CD4-positive, alpha-beta T cell treated with Interleukin-2 at 100 ng/mL for 4 hours (primary cell): ENCODE measurements around the gene NFKBIA.
"Not testable (repeated sequence)": the region's sequence is repeated elsewhere in the genome, so short reads cannot be mapped to it uniquely, and the experiment has no call there.

Experiments
- DNase-seq: peaks from one replicate; pipeline ENCODE4 v3.0.0-alpha.2; 2020; ENCODE audit warnings: low spot score

The NFKBIA gene, protein sequence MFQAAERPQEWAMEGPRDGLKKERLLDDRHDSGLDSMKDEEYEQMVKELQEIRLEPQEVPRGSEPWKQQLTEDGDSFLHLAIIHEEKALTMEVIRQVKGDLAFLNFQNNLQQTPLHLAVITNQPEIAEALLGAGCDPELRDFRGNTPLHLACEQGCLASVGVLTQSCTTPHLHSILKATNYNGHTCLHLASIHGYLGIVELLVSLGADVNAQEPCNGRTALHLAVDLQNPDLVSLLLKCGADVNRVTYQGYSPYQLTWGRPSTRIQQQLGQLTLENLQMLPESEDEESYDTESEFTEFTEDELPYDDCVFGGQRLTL

DNA sequence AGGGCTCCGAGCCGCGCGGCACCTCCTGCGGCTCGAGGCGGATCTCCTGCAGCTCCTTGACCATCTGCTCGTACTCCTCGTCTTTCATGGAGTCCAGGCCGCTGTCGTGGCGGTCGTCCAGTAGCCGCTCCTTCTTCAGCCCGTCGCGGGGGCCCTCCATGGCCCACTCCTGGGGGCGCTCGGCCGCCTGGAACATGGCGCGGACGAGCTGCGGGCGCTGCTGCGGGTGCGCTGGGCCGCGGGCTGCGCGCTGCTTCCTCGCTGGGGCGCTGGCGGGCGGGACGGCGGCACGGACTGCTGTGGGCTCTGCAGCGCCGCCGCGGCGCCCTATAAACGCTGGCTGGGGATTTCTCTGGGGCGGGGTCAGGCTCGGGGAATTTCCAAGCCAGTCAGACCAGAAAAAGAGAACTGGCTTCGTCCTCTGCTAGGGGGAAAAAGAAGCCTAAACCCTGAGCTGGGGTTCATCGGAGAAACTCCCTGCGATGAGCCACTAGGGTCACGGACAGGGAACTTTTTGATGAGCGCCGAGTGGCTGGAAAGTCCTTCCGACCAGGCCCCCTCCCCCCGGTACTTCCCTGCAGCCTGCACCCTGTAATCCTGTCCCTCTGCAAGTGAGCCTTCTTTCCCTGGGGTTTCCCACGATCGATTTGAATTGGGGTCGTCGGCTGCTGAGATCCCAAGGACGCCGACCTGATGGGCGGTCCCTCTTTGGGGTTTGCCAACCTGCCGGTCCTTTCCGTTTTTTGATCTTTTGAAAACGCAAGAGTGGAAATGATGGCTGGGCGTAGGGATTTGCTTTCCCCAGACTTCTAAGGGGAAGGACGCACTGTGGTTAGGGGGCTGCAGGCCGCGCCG, at the start of gene NFKBIA:
Gene NFKBIA (minus strand): TSS at position 301 of the 855 bp plus-strand sequence. CDS start 105 bp downstream, at position 196.
- DNase-seq, result peak; percentile 97

DNA sequence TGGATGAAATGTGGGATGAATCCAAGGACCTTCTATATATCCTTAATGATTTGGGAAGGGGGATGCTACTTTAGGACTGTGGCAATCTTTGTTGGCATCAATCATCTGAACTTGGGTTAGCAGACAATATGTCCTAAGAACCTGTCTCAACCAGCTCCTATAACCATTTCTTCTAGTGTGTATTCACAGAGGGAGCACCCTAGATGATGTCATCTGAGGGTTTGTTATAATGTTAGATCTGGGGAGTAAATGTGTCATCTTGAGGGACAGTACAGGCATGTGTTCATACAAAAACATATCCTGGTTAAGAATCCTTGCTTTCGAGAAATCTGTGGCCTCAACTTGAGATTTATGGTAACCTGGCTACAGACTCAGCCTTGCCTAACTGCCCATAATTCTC, 41.9 kb upstream of the NFKBIA start:
- DNase-seq, result no peak

DNA sequence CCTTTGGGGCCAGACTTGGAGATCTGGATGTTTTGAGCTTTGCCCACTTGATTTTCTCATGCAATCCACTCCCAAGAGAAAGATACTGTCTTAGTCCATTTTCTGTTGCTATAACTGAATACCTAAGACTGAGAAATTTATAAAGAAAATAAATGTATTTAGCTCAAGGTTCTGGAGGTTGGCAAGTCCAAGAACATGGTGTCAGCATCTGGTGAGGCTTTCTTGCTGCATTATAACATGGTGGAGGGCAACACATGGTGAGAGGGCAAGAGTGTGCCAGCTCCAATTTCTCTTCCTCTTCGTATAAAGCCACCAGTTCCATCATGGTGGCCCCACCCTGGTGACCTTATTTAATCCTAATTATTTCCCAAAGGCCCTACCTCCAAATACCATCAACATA, 39.6 kb upstream of the NFKBIA start:
- DNase-seq, result no peak

DNA sequence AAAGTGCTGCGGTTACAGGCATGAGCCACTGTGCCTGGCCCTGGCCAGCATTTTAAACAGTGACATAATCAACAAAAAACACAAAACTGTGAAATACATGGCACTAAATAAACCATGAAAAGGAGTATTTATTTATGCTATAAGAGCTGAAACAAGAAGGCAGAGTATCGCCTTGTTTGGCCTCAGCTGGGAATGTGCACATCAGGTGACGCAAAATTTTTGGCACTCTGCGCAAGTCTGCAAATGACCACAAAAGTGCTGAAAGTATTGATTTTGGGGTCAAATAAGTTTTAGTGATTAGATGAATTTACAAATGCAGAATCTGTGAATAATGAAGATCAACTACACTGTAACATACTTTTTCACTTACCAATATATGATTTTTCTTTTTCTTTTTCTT, 36.6 kb upstream of the NFKBIA start:
- no peak for DNase-seq

DNA sequence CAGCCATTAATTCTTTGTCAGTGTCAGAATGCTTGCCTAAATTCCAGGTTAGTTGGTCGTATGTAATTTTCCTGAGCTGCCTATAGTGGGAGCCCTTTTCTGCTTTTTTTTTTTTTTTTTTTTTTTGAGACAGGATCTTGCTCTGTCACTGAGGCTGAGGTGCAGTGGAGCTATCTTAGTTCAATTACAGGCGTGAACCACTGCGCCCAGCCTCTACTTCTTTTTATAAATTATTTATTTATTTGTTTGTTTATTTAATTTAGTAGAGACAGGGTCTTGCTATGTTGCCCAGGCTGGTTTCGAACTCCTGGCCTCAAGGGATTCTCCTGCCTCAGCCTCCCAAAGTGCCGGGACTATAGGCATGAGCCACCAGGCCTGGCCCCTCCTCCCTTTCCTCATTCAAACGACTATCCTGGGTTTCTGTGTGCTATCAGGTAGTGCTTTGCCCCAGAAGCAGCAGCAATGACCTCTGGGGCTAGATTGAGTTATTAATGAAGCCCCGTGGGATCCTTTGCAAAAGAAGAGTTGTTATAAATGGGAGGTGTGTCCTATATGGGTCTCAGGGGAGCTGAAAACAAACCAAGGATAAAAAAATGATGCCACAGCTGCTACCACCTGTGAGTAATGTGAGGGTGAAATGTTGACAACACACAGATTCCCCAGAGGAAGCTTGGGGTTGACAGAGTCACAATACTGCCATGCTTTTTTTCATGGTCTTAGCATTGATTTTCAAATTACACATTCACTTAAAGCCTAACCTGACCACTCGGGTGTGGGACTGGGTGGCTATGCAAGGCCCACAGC, 34.6 kb upstream of the NFKBIA start:
- DNase-seq, result no peak

DNA sequence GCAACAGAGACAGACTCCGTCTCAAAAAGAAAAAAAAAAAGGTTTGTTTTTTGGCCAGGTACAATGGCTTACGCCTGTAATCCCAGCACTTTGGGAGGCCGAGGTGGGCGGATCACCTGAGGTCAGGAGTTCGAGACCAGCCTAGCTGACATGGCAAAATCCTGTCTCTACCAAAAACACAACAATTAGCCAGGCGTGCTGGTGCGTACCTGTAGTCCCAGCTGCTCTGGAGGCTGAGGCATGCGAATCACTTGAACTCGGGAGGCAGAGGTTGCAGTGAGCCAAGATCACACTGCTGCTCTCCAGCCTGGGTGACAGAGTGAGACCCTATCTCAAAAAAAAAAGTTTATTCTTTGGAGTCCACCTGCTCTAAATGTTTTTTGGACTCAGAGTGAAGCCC, 33.9 kb upstream of the NFKBIA start:
- DNase-seq, result not testable (repeated sequence)

DNA sequence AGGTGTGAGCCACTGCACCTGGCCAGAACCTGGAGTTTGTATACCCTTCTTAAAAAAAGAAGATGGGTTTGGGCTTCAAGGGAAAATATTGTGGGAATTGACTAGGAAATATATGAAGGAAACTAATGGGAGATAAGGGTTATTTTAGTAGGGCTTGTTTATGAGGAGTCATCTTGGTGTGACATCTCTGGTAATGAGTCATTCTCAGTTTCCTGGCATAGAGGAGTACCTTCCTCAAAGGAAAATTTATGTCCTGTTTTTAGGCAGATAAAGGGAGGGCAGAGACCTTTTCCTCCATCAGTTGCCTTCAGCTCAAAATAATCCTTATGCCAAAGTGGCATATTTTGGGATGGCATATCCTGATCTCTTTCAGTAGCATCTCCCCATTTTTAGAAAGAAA, 30.6 kb upstream of the NFKBIA start:
- no peak for DNase-seq

DNA sequence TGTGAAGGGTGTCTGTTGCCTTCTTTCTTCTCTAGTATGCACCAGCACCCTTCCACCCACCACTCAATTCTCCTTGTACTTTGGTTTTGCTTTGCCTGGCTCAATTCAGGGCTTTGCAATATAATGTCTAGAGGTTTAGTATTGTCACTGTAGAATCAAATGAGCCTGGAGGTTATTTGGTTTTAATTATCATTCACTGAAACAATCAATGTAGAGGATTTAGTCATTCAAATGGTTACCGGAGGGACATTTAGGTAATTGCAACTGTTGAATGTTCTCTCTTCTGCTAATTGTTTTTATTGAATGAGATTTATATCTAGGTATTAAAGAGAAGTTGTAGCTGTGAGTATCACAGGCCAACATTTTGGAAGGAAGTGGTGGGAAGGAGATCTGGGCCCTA, 29.3 kb upstream of the NFKBIA start:
- no peak for DNase-seq

DNA sequence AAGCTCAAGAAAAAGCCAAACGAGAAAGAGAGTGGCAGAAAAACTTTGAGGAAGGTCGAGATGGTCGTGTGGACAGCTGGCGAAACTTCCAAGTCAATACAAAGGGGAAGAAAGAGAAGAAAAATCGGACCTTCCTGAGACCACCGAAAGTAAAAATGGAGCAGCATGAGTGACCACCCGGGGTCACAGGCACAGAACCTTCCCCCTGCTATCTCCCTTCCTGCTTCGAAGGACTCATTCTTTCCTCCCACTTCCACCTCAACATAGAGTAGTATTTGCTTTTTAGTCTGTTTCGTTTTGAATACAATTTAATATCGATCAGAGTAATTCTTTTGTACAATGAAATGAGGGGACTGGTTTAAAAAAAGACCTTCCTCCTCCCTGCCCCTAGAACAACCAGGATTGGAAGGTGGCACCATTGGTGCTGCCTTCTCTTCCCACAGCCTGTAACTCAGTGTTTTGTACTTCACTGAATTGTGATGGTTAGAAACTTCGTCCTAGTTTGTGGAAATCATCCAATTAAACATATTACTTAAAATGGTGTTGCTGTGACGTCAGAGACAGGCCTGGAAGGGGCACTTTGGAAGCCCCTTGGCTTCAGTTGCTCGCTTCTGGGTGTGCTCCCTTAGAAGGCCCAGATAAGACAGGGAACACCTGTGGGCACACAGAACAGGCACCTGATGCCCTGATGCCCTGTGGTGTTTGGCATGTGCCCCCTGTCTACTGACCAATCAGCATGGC, 26.1 kb upstream of the NFKBIA start:
- DNase-seq, result no peak

DNA sequence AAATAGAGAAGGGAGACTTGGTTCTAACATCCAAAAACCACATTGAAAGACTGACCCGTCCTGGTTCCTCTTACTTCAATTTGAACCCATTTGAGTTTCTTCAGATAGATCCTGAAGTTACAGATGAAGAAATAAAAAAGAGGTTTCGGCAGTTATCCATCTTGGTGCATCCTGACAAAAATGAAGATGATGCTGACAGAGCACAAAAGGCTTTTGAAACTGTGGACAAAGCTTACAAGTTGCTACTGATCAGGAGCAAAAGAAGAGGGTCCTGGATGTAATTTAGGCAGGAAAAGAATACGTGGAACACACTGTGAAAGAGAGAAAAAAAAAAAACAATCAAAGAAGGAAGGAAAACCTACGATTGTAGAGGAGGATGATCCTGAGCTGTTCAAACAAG, 25.4 kb upstream of the NFKBIA start:
- DNase-seq, result no peak

DNA sequence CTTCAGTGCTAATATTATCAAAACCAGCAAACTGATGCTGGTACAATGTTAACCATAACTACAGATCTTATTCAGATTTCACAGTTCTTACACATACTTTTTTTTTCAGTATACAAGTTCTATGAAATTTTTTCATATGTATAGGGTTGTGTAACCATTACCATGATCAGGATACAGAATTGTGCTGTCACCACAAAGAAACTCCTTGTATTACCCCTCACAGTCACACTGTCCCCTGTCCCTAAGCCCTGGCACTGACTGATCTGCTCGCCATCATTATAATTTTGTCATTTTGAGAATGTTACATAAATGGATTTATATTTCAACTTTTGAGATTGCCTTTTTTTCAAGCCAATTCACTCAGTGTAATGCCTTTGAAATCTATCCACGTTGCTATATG, 21.3 kb upstream of the NFKBIA start:
- DNase-seq, result no peak

DNA sequence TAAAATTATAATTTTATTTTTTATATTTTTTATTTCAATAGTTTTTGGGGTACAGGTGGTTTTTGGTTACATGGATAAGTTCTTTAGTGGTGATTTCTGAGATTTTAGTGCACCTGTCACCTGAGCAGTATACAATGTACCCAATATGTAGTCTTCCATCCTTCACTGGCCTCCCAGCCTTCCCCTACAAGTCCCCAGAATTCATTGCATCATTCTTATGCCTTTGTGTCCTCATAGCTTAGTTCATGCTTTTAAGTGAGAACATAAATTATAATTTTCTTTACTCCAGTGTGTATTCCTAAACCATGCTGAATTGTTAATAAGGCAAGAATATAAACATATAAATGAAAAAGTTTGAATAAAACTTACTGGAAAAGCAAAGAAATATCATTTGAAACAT, 19.1 kb upstream of the NFKBIA start:
- no peak for DNase-seq

DNA sequence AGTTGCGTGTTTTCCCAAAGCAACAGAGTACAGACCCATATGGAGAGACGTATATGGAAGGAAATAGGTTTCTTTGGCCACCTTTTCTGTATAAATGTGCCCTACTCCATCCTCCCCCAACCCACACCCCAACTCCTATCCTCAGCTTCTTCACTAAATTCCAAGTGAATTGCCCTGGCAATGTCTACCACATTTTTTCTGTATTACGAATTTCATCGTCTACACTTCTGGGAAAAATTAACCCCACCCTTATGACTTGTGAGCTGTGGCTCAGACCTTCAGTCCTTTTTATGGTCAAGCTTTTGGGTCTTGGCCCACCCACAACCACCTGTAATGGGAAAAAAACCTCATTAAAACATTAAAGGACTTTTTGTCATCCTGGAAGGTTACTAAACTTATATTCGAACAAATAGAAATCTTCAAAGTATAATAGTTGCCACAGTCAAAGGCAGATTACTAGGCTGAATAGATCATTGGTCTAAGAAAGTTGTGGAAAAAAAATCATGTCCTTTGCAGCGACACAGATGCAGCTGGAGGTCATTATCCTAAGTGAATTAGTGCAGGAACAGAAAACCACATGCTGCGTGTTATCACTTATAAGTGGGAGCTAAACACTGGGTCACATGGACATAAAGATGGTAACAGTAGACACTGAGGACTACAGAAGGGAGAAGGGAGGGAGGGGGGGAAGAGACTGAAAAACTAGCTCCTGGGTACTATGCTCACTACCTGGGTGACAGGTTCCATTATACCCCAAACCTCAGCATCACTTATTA, 15.7 kb upstream of the NFKBIA start:
- no peak for DNase-seq

DNA sequence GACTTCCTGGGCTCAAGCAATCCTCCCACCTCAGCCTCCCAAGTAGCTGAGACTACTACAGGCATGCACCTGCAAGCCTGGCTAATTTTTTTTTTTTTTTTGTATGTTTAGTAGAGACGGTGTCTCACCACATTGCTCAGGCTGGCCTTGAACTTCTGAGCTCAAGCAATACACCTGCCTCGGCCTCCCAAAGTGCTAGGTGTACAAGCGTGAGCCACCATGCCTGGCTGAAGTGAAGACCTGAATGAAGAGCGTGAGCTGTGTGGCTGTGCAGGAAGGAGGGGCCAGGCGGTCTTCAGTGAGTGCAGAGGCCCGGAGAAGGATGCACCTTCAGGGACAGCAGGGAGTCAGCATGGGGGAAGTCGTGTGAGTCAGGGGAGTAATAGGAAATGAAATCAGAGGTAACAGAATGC, 14.9 kb upstream of the NFKBIA start:
- no peak for DNase-seq

DNA sequence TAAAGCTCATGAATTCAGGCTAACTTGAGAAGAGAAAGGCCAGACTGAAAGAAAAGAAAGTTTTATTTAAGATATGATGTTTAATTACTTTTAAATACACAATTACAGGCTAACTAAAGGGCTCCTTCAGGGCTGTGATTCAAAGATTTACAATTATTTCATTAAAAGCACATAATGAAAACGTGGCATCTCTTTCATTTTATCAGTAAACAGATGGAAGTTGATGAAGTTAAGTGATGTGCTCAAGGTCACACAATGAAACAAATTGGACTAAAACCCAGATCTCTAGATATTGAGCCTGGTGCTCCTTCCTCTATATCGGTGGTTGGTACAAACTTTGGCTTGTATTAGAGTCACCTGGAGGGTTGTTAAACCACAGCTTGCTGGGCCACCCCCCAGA, 13.5 kb upstream of the NFKBIA start:
- no peak for DNase-seq

DNA sequence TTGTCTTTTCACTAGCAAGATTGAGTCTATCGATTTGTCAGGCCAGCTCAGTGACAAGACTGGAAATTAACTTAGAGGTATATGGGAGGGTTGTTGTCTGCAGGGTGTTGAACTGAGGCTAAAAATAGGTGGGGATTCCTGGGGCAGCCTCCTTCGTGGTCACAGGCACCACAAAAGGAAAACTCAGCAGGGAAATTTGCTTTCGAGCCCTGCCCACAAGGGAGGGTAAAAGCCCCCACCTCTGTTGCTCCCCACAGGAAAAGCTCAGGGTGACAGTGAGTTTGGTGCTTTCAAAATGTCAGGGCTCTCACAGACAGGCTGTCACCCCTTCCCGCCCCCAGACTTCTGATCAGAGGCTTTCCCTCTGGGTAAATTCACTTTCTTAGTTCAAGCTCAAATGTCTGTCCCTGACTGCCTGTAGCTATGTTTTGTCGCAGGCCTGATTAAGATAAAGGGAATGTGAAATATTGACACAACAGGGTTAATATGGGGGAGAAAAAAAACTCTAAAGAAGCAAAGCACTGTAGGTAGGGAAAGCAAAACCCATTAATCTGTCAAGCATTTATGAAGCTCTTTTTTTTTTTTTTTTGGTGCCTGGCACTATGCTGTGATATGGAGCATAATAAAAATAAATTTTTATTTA, 11.7 kb upstream of the NFKBIA start:
- DNase-seq, result peak; percentile 78

DNA sequence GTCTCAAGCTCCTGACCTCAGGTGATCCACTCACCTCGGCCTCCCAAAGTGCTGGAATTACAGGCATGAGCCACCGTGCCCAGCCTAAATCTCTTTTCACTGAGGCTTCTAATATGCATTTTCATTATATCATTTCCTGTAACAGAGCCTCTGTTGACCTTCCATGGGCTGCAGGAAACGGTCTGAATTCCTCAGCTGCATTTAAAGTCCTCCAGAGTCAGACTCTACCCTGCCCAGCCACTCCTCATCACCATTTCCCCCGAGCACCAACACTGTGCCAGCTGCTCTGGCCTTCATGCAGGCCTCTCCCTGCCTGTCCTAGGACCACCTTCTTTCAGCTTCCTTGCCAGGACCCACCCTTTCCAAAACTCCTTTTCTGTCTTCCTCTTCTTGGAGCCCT, 9.8 kb upstream of the NFKBIA start:
- DNase-seq, result no peak

DNA sequence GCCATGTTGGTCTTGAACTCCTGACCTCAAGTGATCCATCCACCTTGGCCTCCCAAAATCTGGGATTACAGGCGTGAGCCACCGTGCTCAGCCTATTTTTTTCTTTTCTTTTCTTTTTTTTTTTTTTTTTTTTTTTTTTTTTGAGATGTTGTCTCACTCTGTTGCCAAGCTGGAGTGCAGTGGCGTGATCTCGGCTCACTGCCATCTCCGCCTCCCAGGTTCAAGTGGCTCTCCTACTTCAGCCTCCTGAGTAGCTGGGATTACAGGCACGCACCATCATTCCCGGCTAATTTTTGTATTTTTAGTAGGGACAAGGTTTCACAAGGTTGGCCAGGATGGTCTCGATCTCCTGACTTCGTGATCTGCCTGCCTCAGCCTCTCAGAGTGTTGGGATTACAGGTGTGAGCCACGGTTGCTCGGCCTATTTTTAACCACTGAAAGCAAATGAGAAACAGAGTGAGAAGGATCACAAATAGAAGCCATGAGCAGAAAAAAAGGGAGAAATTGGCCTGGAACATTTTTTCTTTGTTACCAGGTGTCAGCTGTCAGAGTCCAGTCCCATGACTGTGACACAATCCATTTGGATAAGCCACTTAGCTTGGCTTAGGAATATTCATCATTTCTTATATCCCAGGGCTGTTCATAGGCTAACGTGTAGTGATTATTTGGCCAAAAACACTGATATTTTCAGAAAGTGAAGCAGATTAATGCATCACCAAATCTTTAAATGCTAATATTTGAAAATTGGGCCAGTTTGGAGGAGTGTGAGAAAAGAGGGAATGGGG, 7.9 kb upstream of the NFKBIA start:
- no peak for DNase-seq

DNA sequence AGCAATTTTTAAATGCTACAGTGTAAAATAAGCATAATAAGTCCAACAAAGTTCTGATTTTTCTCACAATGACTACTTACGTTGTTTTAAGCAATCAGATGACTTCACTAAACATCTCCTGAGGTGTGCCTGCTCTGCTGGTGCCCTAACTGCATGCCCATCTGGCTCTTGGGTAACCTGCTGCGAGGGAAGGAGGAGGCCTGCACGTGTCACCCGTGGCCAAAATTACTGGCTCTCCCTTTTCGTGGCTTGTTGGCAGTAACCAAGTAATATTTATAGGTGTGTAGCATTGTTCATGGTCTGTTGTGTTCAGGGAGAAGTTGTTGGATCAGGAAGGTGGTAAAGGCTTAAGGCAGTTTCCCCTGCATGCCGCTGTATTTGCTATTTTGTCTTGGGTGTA, 6.3 kb upstream of the NFKBIA start:
- DNase-seq, result no peak

DNA sequence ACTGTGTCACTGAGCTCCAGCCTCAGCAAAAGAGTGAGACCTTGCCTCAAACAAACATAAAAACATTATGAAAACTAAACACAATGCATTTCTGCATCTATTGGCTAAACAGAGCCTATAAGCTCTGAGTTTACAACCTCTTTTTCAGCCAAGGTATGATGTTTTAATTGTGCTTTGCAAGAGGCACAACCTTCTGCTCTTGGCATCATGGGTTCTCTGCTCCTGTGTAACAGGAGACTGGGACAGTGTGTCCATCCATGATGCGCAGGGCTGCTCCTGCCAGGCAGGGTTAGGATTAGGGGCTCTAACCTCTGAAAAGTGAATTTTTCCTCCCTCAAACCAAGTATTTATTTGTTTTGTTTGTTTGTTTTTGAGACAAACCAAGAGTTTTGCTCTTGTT, 5.0 kb upstream of the NFKBIA start:
- DNase-seq, result no peak
